ENCODE data around the gene ZBTB34. TPM values are rescaled to one million over a fixed set of nuclear protein-coding genes. Genes with fewer than 3 reads are reported as not detected.
"Not testable (repeated sequence)": the region's sequence is repeated elsewhere in the genome, so short reads cannot be mapped to it uniquely, and the experiment has no call there.

ZBTB34 gene
- total RNA-seq, 2 donors from 2014 or later, result 3.5 to 6.2 TPM

GRCh38 chr9:126822278-126822677, 38.2 kb upstream of the ZBTB34 start:
- H3K36me3 ChIP-seq, result peaks cover 34% of the 10 kb centered on the region
- H3K27me3 ChIP-seq, result no peaks in the 10 kb centered on the region

GRCh38 chr9:126822873-126823272, 37.6 kb upstream of the ZBTB34 start:
- Histone ChIP-seq H3K27ac (no peak overlapping the region), H3K9me3 (peaks cover 0 to 26% of the 10 kb centered on the region in 2 donors), H3K27me3 (no peaks in the 10 kb centered on the region), H3K36me3 (peaks cover 34% of the 10 kb centered on the region), H3K4me3 (no peak overlapping the region), H3K4me1 (peaks cover 0 to 11% of the 10 kb centered on the region in 2 donors)
- DNase-seq (ENCODE audit: low spot score), result no peak
- no peak for TF ChIP-seq CTCF (IDR thresholded peaks at IDR 0.05)

More at GRCh38 chr9:126822278-126822677, 38.2 kb upstream of the ZBTB34 start:
- no peak for TF ChIP-seq CTCF (IDR thresholded peaks at IDR 0.05)
- Histone ChIP-seq H3K4me1 (peaks cover 0 to 11% of the 10 kb centered on the region in 2 donors), H3K4me3 (no peak overlapping the region), H3K9me3 (peaks cover 0 to 26% of the 10 kb centered on the region in 2 donors), H3K27ac (no peak overlapping the region)
- no peak for DNase-seq (ENCODE audit: low spot score)

GRCh38 chr9:126824052-126824451, 36.4 kb upstream of the ZBTB34 start:
- peaks cover 22% of the 10 kb centered on the region for H3K36me3 ChIP-seq
- H3K4me3 ChIP-seq; DNase-seq (ENCODE audit: low spot score); H3K27ac ChIP-seq; H3K27me3 ChIP-seq: not testable (repeated sequence)
- H3K4me1 ChIP-seq, result peaks cover 0 to 11% of the 10 kb centered on the region in 2 donors
- peaks cover 0 to 14% of the 10 kb centered on the region in 2 donors for H3K9me3 ChIP-seq

GRCh38 chr9:126827227-126827626, 33.2 kb upstream of the ZBTB34 start:
- Histone ChIP-seq H3K9me3 (no peaks in the 10 kb centered on the region), H3K4me3 (no peak overlapping the region), H3K4me1 (peaks cover 0 to 5% of the 10 kb centered on the region in 2 donors), H3K27me3 (no peaks in the 10 kb centered on the region), H3K27ac (no peak overlapping the region), H3K36me3 (peaks cover 21% of the 10 kb centered on the region)
- no peak for TF ChIP-seq CTCF (IDR thresholded peaks at IDR 0.05)
- no peak for DNase-seq (ENCODE audit: low spot score)

- Histone ChIP-seq H3K36me3 (peaks cover 34% of the 10 kb centered on the region), H3K4me1 (peaks cover 0 to 3% of the 10 kb centered on the region in 2 donors), H3K4me3 (no peak overlapping the region), H3K27ac (no peak overlapping the region), H3K27me3 (no peaks in the 10 kb centered on the region), H3K9me3 (no peaks in the 10 kb centered on the region)
- no peak for DNase-seq (ENCODE audit: low spot score)
- no peak for TF ChIP-seq CTCF (IDR thresholded peaks at IDR 0.05)
Measured at GRCh38 chr9:126829035-126829434, 31.4 kb upstream of the ZBTB34 start.

GRCh38 chr9:126830827-126831226, 29.6 kb upstream of the ZBTB34 start:
- no peak for TF ChIP-seq CTCF (IDR thresholded peaks at IDR 0.05)
- peaks cover 38% of the 10 kb centered on the region for H3K36me3 ChIP-seq
- DNase-seq (ENCODE audit: low spot score), result no peak
- no peaks in the 10 kb centered on the region for H3K9me3 ChIP-seq
- H3K4me3 ChIP-seq, result no peak overlapping the region
- no peak overlapping the region for H3K27ac ChIP-seq
- no peaks in the 10 kb centered on the region for H3K27me3 ChIP-seq
- H3K4me1 ChIP-seq, result peaks cover 0 to 19% of the 10 kb centered on the region in 2 donors
